OCI-LY1 (cell line): ENCODE measurements around the gene DND1.
A peak's percentile ranks its signal among the peaks of the same experiment; 100 is the strongest.

ENCODE experiments used
- H2AFZ ChIP-seq: fragments of 200-600 bp; sonication (generic), shearing (Covaris generic); 2 replicates; pipeline ENCODE4 v1.6.0; 2014; ENCODE audit warnings: antibody characterized with exemption, mild to moderate bottlenecking, low read length
- H3F3A ChIP-seq: fragments of 200-600 bp; sonication (generic), shearing (Covaris generic); 2 replicates; pipeline ENCODE4 v1.6.0; 2014; ENCODE audit warnings: mild to moderate bottlenecking, antibody characterized with exemption, low read length, moderate library complexity; ENCODE audit not compliant: insufficient read depth
- H3K27ac ChIP-seq: fragments of 200-600 bp; sonication (generic); 2 replicates; pipeline ENCODE4 v1.5.1; 2014; ENCODE audit warnings: low read length, mixed run types, mild to moderate bottlenecking, low read depth; ENCODE audit not compliant: poor library complexity, severe bottlenecking
- H3K27me3 ChIP-seq: fragments of 200-600 bp; sonication (generic); 2 replicates; pipeline ENCODE4 v1.6.0; 2014; ENCODE audit warnings: antibody characterized with exemption, mild to moderate bottlenecking, low read length, moderate library complexity; ENCODE audit not compliant: insufficient read depth
- H3K36me3 ChIP-seq: fragments of 200-600 bp; sonication (generic); 2 replicates; pipeline ENCODE4 v1.6.1; 2014; ENCODE audit warnings: mild to moderate bottlenecking, antibody characterized with exemption, low read length, moderate library complexity, mixed read lengths; ENCODE audit not compliant: insufficient read depth
- H3K4me1 ChIP-seq: fragments of 200-600 bp; sonication (generic); 2 replicates; pipeline ENCODE4 v1.5.1; 2014; ENCODE audit warnings: mild to moderate bottlenecking, low read length, moderate library complexity; ENCODE audit not compliant: insufficient read depth, severe bottlenecking
- H3K4me2 ChIP-seq: fragments of 200-600 bp; sonication (generic), shearing (Covaris generic); 2 replicates; pipeline ENCODE4 v1.6.1; 2014; ENCODE audit warnings: low read length
- H3K4me3 ChIP-seq: fragments of 200-600 bp; sonication (generic); 2 replicates; pipeline ENCODE4 v1.5.1; 2014; ENCODE audit warnings: low read length, low read depth, mild to moderate bottlenecking, mixed read lengths; ENCODE audit not compliant: poor library complexity, severe bottlenecking
- H3K79me2 ChIP-seq: fragments of 200-600 bp; shearing (Covaris generic); 2 replicates; pipeline ENCODE4 v1.6.1; 2016; ENCODE audit warnings: mixed run types, low read length, mixed read lengths; ENCODE audit not compliant: insufficient read depth
- H3K9ac ChIP-seq: fragments of 200-600 bp; sonication (generic), shearing (Covaris generic); 2 replicates; pipeline ENCODE4 v1.6.1; 2014; ENCODE audit warnings: mild to moderate bottlenecking, low read length, mixed read lengths
- H3K9me2 ChIP-seq: fragments of 200-600 bp; sonication (generic), shearing (Covaris generic); 2 replicates; pipeline ENCODE4 v1.6.1; 2014; ENCODE audit warnings: low read depth, mild to moderate bottlenecking, low read length, mixed read lengths
- H3K9me3 ChIP-seq: fragments of 200-600 bp; shearing (Covaris generic); 2 replicates; pipeline ENCODE4 v1.6.1; 2014; ENCODE audit warnings: low read length, mixed read lengths
- H4K20me1 ChIP-seq: fragments of 200-600 bp; sonication (generic), shearing (Covaris generic); 2 replicates; pipeline ENCODE4 v1.6.0; 2016; ENCODE audit warnings: mild to moderate bottlenecking, low read length; ENCODE audit not compliant: insufficient read depth
- EZH2 ChIP-seq: fragments of 200-600 bp; sonication (generic), shearing (Covaris generic); IDR thresholded peaks from 2 replicates; pipeline ENCODE4 v1.8.0; 2017; ENCODE audit warnings: borderline replicate concordance, mixed run types, mild to moderate bottlenecking, antibody characterized with exemption, low read length, moderate library complexity, mixed read lengths
- TF ChIP-seq, protein P1 (sequence below): fragments of 200-600 bp; sonication (generic), shearing (Covaris generic); IDR thresholded peaks from 2 replicates; pipeline ENCODE4 v1.5.1; 2017; ENCODE audit warnings: mild to moderate bottlenecking, antibody characterized with exemption, low read length, moderate library complexity, mixed read lengths

The DND1 gene

DNA sequence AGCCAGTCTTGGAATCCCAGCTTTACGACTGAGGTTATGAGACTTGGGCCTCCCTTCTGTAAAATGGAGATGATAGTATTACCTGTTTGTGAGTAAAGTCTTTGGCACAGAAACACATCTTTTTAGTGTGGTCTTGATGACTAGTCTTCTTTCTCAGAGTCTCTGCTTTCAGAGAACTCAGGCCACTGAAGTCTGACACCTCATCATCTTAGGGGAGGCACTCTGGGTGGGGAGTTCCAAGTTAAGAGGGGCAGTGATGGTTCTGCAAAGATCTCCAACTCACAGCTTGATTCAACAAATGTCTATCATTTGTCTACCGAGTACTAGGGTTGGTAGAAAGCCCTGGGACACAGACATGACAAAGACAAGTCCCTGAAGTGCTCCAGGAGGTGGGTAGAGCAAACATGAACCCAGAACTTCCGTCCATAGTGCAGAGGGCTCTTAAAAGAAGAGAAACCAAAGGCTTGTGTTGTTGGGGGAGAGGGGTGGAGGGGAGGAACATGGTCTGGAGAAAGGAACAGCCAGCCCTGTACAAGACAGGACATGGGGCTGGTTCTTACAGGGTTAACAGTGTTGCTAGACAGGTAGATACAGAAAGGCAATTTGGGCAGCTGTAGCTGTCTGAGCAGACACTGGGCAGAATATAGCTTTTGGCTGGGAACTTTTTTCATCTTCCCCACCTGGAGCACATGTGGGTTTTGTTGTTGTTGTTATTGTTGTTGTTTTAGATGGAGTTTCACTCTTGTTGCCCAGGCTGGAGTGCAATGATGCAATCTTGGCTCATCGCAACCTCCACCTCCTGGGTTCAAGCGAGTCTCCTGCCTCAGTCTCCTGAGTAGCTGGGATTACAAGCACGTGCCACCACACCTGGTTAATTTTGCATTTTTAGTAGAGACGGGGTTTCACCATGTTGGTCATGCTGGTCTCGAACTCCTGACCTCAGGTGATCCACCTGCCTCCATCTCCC, 37.8 kb downstream of the DND1 start:
- Histone ChIP-seq H3F3A (no peaks in the 10 kb centered on the region), H3K27me3 (peaks cover 6% of the 10 kb centered on the region; the same call in 1 of the 2 replicates), H3K4me1 (peaks cover 31% of the 10 kb centered on the region), H3K79me2 (no peaks in the 10 kb centered on the region), H3K9me3 (no peaks in the 10 kb centered on the region), H3K36me3 (no peaks in the 10 kb centered on the region; the same call in 1 of the 2 replicates), H4K20me1 (no peaks in the 10 kb centered on the region), H2AFZ (no peak overlapping the region), H3K4me3 (no peak overlapping the region), H3K4me2 (no peak overlapping the region), H3K27ac (no peak overlapping the region), H3K9me2 (no peaks in the 10 kb centered on the region), H3K9ac (no peak overlapping the region)
- TF ChIP-seq, protein P1, sequence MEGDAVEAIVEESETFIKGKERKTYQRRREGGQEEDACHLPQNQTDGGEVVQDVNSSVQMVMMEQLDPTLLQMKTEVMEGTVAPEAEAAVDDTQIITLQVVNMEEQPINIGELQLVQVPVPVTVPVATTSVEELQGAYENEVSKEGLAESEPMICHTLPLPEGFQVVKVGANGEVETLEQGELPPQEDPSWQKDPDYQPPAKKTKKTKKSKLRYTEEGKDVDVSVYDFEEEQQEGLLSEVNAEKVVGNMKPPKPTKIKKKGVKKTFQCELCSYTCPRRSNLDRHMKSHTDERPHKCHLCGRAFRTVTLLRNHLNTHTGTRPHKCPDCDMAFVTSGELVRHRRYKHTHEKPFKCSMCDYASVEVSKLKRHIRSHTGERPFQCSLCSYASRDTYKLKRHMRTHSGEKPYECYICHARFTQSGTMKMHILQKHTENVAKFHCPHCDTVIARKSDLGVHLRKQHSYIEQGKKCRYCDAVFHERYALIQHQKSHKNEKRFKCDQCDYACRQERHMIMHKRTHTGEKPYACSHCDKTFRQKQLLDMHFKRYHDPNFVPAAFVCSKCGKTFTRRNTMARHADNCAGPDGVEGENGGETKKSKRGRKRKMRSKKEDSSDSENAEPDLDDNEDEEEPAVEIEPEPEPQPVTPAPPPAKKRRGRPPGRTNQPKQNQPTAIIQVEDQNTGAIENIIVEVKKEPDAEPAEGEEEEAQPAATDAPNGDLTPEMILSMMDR, result no peak
- TF ChIP-seq EZH2, result no peak

DNA sequence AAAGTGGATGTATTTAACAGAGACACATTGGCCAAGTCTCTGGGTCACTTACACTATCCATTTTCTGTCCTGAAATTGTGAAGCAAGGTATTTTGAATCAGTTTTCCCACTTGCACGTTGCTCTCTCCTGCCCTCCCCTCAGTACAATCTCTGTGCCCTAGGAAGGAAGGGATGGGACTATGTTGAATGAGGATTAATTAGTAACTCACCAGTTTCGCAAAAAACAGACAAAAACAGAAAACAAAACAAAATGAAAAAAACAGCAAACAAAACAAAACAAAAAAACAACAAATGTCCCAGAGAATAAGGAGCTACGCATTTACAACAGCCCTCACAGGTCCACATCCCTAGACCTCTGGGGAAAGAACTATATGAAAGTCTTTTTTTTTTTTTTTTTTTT, 39.3 kb downstream of the DND1 start:
- Histone ChIP-seq H3K4me1 (peaks cover 22% of the 10 kb centered on the region), H3K79me2 (no peaks in the 10 kb centered on the region), H3K9me2 (no peaks in the 10 kb centered on the region), H3K9me3 (no peaks in the 10 kb centered on the region), H3K27ac (no peak overlapping the region), H3F3A (no peaks in the 10 kb centered on the region), H3K4me2 (no peak overlapping the region), H4K20me1 (no peaks in the 10 kb centered on the region), H3K27me3 (peaks cover 6% of the 10 kb centered on the region; the same call in 1 of the 2 replicates), H3K4me3 (no peak overlapping the region), H2AFZ (no peak overlapping the region), H3K9ac (no peak overlapping the region), H3K36me3 (no peaks in the 10 kb centered on the region)
- no peak for TF ChIP-seq EZH2
- TF ChIP-seq, protein P1, result no peak

DNA sequence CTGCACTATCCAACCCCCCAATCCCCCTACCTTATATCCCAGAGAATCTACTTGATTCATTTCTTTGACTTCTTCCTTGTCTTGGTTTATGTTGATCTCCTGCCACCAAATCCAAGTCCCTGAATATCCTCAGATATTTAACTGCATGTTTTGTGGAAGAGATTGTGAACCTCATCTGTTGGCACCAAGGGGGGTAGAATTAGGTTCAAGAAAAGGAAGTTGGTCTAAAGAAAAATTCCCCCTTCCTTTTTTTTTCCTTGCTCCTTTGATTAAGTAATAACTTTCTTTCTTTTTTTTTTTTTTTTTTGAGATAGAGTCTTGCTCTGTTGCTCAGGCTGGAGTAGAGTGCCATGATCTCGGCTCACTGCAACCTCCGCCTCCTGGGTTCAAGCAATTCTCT, 39.9 kb downstream of the DND1 start:
- Histone ChIP-seq H3K4me2 (peak overlapping the region; percentile 77; the same call in 1 of the 2 replicates), H3K4me1 (peaks cover 17% of the 10 kb centered on the region), H3K9ac (no peak overlapping the region), H3K36me3 (no peaks in the 10 kb centered on the region), H3K27me3 (peaks cover 6% of the 10 kb centered on the region; the same call in 1 of the 2 replicates), H3F3A (no peaks in the 10 kb centered on the region), H3K27ac (no peak overlapping the region), H3K9me3 (peaks cover 1% of the 10 kb centered on the region; the same call in 1 of the 2 replicates), H2AFZ (no peak overlapping the region), H3K4me3 (no peak overlapping the region), H3K9me2 (no peaks in the 10 kb centered on the region), H3K79me2 (no peaks in the 10 kb centered on the region), H4K20me1 (no peaks in the 10 kb centered on the region)
- TF ChIP-seq EZH2, result no peak
- TF ChIP-seq, protein P1, result no peak
